ENCODE data around the gene CEP164. TPM values are rescaled to one million over a fixed set of nuclear protein-coding genes. Genes with fewer than 3 reads are reported as not detected.

The CEP164 gene
- total and polyA plus RNA-seq, 2 of the 8 experiments (the other 6 are each of a cell fraction or from before 2014, with no cell fraction given): 8.4 to 20.8 TPM

DNA sequence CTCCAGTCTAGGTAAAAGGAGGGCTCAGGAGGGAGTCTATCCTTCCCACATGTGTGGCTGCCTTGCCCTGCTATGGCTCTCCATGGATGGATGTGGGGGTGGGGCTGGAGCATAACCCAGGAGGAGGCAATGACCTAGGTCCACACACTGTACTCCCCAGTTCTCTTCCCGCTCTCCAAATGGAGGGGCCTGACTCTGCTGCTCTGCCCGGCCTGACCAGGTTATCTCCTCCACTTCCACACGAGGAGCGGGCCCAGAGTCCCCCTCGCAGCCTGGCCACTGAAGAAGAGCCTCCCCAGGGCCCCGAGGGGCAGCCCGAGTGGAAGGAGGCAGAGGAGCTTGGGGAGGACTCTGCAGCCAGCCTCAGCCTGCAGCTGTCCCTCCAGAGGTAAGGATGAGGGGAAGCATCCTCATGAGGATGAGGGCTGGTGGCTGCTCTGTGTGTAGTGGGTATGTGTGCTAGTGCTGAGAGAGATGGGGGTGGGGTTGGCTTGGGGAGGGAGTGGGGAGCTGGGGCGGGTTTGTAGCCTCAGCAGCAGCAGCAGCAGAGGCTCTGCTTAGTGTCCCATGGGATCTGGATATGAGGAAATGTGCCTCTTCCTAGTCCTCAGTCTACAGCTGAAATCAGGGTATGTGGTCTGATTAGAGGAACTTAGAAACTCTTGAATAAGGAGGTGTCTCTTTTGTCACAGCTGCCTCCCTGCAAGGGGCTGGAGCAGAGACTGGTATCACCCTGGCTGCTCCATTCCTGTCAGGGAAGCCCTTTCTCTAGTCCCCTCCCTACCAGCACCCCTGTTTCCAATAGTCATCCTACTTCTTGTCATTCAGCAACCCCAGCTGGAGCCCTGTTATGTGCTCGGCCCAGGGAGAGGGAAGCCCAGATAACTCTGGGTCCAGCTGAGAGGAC is 54.1 kb downstream of the CEP164 start (continued):
- no peak for TF ChIP-seq EZH2 (IDR thresholded peaks at IDR 0.05; ENCODE audit: low read depth, low read length, severe bottlenecking)
- no peak for TF ChIP-seq CBX8 (IDR thresholded peaks at IDR 0.05; ENCODE audit: borderline replicate concordance, low read depth, low read length)
- no peak for TF ChIP-seq RAD21 (IDR thresholded peaks at IDR 0.05 in 1 of 2, conservative IDR thresholded peaks at IDR 0.05 in 1 of 2; ENCODE audit: low read depth in 2 of 2, low read length in 2 of 2)
- no peak for TF ChIP-seq SP2 (IDR thresholded peaks at IDR 0.05; ENCODE audit: low read length)
- no peak for TF ChIP-seq ZNF274 (IDR thresholded peaks at IDR 0.05; ENCODE audit: borderline replicate concordance, extremely low read depth, low read length)
- no peak for TF ChIP-seq SUZ12 (IDR thresholded peaks at IDR 0.05; ENCODE audit: low read length)
- no peak for TF ChIP-seq ASH2L (IDR thresholded peaks at IDR 0.05; ENCODE audit: low read length)
